ENCODE results near the gene SIGLEC12. TPM values are rescaled to one million over a fixed set of nuclear protein-coding genes. Genes with fewer than 3 reads are reported as not detected.

The SIGLEC12 gene
- total and polyA plus RNA-seq, 7 experiments from 2014 or later: 0.09 to 0.29 (median 0.24) TPM; not detected in 3

- ChIA-PET POLR2A (no interaction called here), CTCF (no interaction called here)
- Mint-ChIP-seq H3K4me1 (peaks cover 0 to 9% (median 0%) of the 10 kb centered on the region in 7 donors), H3K27ac (no peak overlapping the region), H3K36me3 (no peaks in the 10 kb centered on the region), H3K4me3 (no peak overlapping the region), H3K27me3 (peaks cover 14 to 46% (median 40%) of the 10 kb centered on the region in 5 donors), H3K9me3 (peaks cover 0 to 3% (median 0%) of the 10 kb centered on the region in 11 donors)
- Histone ChIP-seq H3K4me1 (ENCODE audit: control insufficient read depth in 2 of 2, insufficient read depth in 2 of 2, low read length in 2 of 2) (no peaks in the 10 kb centered on the region), H3K36me3 (ENCODE audit: control insufficient read depth in 2 of 3, insufficient read depth in 3 of 3, low read length in 3 of 3) (no peaks in the 10 kb centered on the region), H3K27me3 (ENCODE audit: control insufficient read depth in 2 of 2, insufficient read depth in 2 of 2, low read length in 2 of 2) (no peaks in the 10 kb centered on the region), H3K27ac (ENCODE audit: low read depth, low read length) (no peak overlapping the region), H3K4me3 (ENCODE audit: low read length) (no peak overlapping the region), H3K9me3 (ENCODE audit: control insufficient read depth in 2 of 3, low read length in 3 of 3) (no peaks in the 10 kb centered on the region)
- ATAC-seq (no peak), DNase-seq (no peak)
- intact Hi-C loops (cut with micrococcal nuclease): no loop called here
These were observed 24.3 kb downstream of the SIGLEC12 start for GRCh38 chr19:51477344-51477743.

DNA sequence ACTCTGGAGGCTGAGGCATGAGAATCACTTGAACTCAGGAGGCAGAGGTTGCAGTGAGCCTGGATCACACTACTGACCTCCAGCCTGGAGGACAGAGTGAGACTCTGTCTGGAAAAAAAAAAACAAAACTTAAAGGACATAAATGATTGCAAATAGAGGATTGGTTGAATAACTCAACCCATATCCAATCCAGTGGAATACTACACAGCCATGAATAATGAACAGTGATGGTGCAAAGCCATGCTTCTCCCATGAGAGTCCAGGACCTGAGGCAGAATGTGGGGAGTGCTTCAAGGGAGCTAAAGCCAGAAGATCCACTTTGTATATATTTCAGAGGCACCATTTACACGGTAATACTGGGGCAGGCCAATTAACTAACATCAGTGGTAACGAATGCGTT is 25.4 kb downstream of the SIGLEC12 start:
- CTCF ChIA-PET: interaction anchor here (0.6 to 0.8 kb wide), 2 partner anchors 51 to 227 kb away, joined by 3 read pairs; no protein-coding TSS in a partner anchor
- peaks cover 0 to 9% (median 0%) of the 10 kb centered on the region in 7 donors for H3K4me1 Mint-ChIP-seq
- no peak overlapping the region for H3K27ac ChIP-seq (ENCODE audit: low read depth, low read length)

DNA sequence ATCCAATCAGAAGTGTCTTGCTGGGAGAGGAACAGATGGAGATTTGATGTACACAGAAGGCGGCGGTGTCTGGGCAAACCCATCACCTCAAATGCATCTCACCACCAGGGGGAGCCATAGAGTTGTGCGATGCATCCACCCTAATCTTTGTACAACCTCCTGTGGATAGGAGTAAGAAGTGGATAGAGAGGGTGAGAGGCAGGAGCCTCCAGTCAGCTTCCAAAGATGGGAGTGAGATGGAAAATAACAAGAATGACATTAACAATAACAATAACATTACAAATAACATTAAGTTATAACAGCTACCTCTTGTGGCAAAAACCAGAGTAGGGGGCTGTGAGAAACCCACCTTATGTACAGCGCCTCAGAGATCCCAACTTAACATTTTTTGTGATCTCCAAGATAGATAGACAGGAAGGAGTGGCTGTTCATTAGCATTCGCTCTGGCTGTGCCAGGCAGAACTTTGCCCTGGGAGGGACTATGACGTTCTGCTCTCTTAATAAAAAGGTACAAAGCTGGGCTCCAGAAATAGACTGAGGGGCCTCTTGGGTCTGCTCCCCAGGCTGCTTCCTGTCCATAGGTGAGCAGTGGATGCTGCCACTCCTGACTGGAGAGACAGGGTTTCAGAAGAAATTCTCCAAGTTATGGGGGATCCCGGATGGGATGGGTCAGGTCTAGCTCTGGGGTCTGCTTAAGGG is 28.4 kb downstream of the SIGLEC12 start:
- H3K9me3 ChIP-seq (ENCODE audit: control insufficient read depth in 2 of 3, low read length in 3 of 3): no peaks in the 10 kb centered on the region
- ATAC-seq (peak; percentile 85), DNase-seq (peak; percentile 39 to 83 (median 59))
- no peaks in the 10 kb centered on the region for H3K4me1 ChIP-seq (ENCODE audit: control insufficient read depth in 2 of 2, insufficient read depth in 2 of 2, low read length in 2 of 2)
- no peak overlapping the region for H3K27ac ChIP-seq (ENCODE audit: low read depth, low read length)
- Mint-ChIP-seq H3K4me1 (peaks cover 0 to 7% (median 0%) of the 10 kb centered on the region in 7 donors), H3K36me3 (no peaks in the 10 kb centered on the region), H3K27ac (no peak overlapping the region), H3K27me3 (peaks cover 17 to 27% (median 20%) of the 10 kb centered on the region in 5 donors), H3K9me3 (peaks cover 0 to 3% (median 0%) of the 10 kb centered on the region in 11 donors), H3K4me3 (no peak overlapping the region)
- CTCF ChIA-PET: interaction anchor here (0.6 to 3.2 kb wide), 13 partner anchors 8 to 305 kb away, joined by 3 to 24 read pairs (median 4); no protein-coding TSS in a partner anchor
- POLR2A ChIA-PET: no interaction called here
- no peaks in the 10 kb centered on the region for H3K36me3 ChIP-seq (ENCODE audit: control insufficient read depth in 2 of 3, insufficient read depth in 3 of 3, low read length in 3 of 3)
- H3K4me3 ChIP-seq (ENCODE audit: low read length): no peak overlapping the region
- H3K27me3 ChIP-seq (ENCODE audit: control insufficient read depth in 2 of 2, insufficient read depth in 2 of 2, low read length in 2 of 2): no peaks in the 10 kb centered on the region
- intact Hi-C loops (cut with micrococcal nuclease): loop anchor here (1.0 to 5.0 kb wide), 8 partner anchors 32 to 305 kb away; no protein-coding TSS in a partner anchor

More for the DNA sequence above, 25.4 kb downstream of the SIGLEC12 start:
- H3K9me3 Mint-ChIP-seq: peaks cover 0 to 3% (median 0%) of the 10 kb centered on the region in 11 donors
- no peak overlapping the region for H3K27ac Mint-ChIP-seq
- no peak overlapping the region for H3K4me3 ChIP-seq (ENCODE audit: low read length)
- no peaks in the 10 kb centered on the region for H3K36me3 ChIP-seq (ENCODE audit: control insufficient read depth in 2 of 3, insufficient read depth in 3 of 3, low read length in 3 of 3)
- H3K4me1 ChIP-seq (ENCODE audit: control insufficient read depth in 2 of 2, insufficient read depth in 2 of 2, low read length in 2 of 2): no peaks in the 10 kb centered on the region
- POLR2A ChIA-PET: interaction anchor here (0.6 kb wide), 1 partner anchor 9 kb away, joined by 4 read pairs; no protein-coding TSS in a partner anchor
- no peak for ATAC-seq
- DNase-seq: no peak
- no peaks in the 10 kb centered on the region for H3K36me3 Mint-ChIP-seq
- H3K27me3 ChIP-seq (ENCODE audit: control insufficient read depth in 2 of 2, insufficient read depth in 2 of 2, low read length in 2 of 2): no peaks in the 10 kb centered on the region
- intact Hi-C loops (cut with micrococcal nuclease): no loop called here
- H3K4me3 Mint-ChIP-seq: no peak overlapping the region
- no peaks in the 10 kb centered on the region for H3K9me3 ChIP-seq (ENCODE audit: control insufficient read depth in 2 of 3, low read length in 3 of 3)
- peaks cover 14 to 43% (median 36%) of the 10 kb centered on the region in 5 donors for H3K27me3 Mint-ChIP-seq

DNA sequence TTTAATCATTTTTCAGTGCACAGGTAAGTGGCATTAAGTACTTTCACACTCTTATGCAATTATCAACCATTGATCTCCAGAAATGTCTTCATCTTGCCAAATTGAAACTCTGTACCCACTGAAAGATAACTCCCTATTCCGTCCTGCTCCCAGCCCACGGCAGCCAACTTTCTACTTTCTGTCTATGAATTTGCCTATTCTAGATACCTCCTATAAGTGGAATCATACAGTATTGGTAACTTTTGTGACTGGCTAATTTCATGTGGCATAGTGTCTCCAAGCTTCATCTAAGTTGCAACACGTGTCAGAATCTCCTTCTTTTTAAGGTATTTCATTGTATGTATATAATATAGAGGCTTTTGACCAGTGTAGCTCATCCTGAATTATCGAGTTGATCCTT is 29.0 kb downstream of the SIGLEC12 start:
- ChIA-PET CTCF (interaction anchor here (0.6 to 3.2 kb wide), 11 partner anchors 9 to 305 kb away, joined by 3 to 24 read pairs (median 4); no protein-coding TSS in a partner anchor), POLR2A (no interaction called here)
- H3K27me3 Mint-ChIP-seq: peaks cover 15 to 27% (median 24%) of the 10 kb centered on the region in 5 donors
- DNase-seq (no peak), ATAC-seq (no peak)
- no peaks in the 10 kb centered on the region for H3K36me3 ChIP-seq (ENCODE audit: control insufficient read depth in 2 of 3, insufficient read depth in 3 of 3, low read length in 3 of 3)
- no peak overlapping the region for H3K4me3 ChIP-seq (ENCODE audit: low read length)
- no peak overlapping the region for H3K27ac ChIP-seq (ENCODE audit: low read depth, low read length)
- no peak overlapping the region for H3K27ac Mint-ChIP-seq
- intact Hi-C loops (cut with micrococcal nuclease): loop anchor here (1.0 to 5.0 kb wide), 8 partner anchors 32 to 306 kb away; no protein-coding TSS in a partner anchor
- peaks cover 0 to 3% (median 0%) of the 10 kb centered on the region in 11 donors for H3K9me3 Mint-ChIP-seq
- H3K27me3 ChIP-seq (ENCODE audit: control insufficient read depth in 2 of 2, insufficient read depth in 2 of 2, low read length in 2 of 2): no peaks in the 10 kb centered on the region
- no peaks in the 10 kb centered on the region for H3K36me3 Mint-ChIP-seq
- H3K4me1 Mint-ChIP-seq: peaks cover 0 to 12% (median 0%) of the 10 kb centered on the region in 7 donors
- H3K9me3 ChIP-seq (ENCODE audit: control insufficient read depth in 2 of 3, low read length in 3 of 3): no peaks in the 10 kb centered on the region
- no peaks in the 10 kb centered on the region for H3K4me1 ChIP-seq (ENCODE audit: control insufficient read depth in 2 of 2, insufficient read depth in 2 of 2, low read length in 2 of 2)
- no peak overlapping the region for H3K4me3 Mint-ChIP-seq

- Histone ChIP-seq H3K27ac (ENCODE audit: low read depth, low read length) (no peak overlapping the region), H3K27me3 (ENCODE audit: control insufficient read depth in 2 of 2, insufficient read depth in 2 of 2, low read length in 2 of 2) (no peaks in the 10 kb centered on the region), H3K4me3 (ENCODE audit: low read length) (no peak overlapping the region), H3K4me1 (ENCODE audit: control insufficient read depth in 2 of 2, insufficient read depth in 2 of 2, low read length in 2 of 2) (no peaks in the 10 kb centered on the region), H3K9me3 (ENCODE audit: control insufficient read depth in 2 of 3, low read length in 3 of 3) (no peaks in the 10 kb centered on the region), H3K36me3 (ENCODE audit: control insufficient read depth in 2 of 3, insufficient read depth in 3 of 3, low read length in 3 of 3) (no peaks in the 10 kb centered on the region)
- H3K36me3 Mint-ChIP-seq: no peaks in the 10 kb centered on the region
- peaks cover 0 to 3% (median 0%) of the 10 kb centered on the region in 11 donors for H3K9me3 Mint-ChIP-seq
- ChIA-PET CTCF (interaction anchor here (0.8 to 1.4 kb wide), 5 partner anchors 10 to 186 kb away, joined by 3 to 8 read pairs (median 3); partner anchors contain the start of gene SIGLEC10), POLR2A (no interaction called here)
- peaks cover 13 to 33% (median 24%) of the 10 kb centered on the region in 5 donors for H3K27me3 Mint-ChIP-seq
- H3K4me1 Mint-ChIP-seq: peaks cover 0 to 19% (median 0%) of the 10 kb centered on the region in 7 donors
- ATAC-seq (no peak), DNase-seq (no peak)
- H3K27ac Mint-ChIP-seq: no peak overlapping the region
- H3K4me3 Mint-ChIP-seq: no peak overlapping the region
- intact Hi-C loops (cut with micrococcal nuclease): loop anchor here in 1 of 2 donors (5.0 kb wide), 1 partner anchor 166 kb away; no protein-coding TSS in a partner anchor
These were observed 30.1 kb downstream of the SIGLEC12 start for GRCh38 chr19:51471527-51471926.

DNA sequence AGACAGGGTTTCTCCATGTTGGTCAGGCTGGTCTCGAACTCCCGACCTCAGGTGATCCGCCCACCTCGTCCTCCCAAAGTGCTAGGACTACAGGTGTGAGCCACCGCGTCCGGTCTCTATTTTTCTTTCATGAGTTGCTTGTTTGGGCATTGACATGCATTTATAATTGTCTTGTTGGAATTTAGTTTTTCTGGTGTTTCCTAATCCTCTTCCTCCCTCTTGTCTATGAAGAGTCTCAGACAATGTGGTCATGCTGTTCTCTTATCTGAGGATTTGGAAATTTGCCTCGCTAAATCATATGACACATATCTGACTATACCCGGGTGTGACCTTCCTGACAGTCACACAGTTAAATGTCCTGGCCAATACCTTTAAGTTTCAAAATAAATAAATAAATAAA is 30.6 kb downstream of the SIGLEC12 start:
- no peaks in the 10 kb centered on the region for H3K36me3 ChIP-seq (ENCODE audit: control insufficient read depth in 2 of 3, insufficient read depth in 3 of 3, low read length in 3 of 3)
- DNase-seq: no peak
- H3K9me3 Mint-ChIP-seq: no peaks in the 10 kb centered on the region
- ATAC-seq: no peak
- H3K4me1 Mint-ChIP-seq: peaks cover 0 to 19% (median 0%) of the 10 kb centered on the region in 7 donors
- H3K4me3 Mint-ChIP-seq: no peak overlapping the region
- no peaks in the 10 kb centered on the region for H3K27me3 ChIP-seq (ENCODE audit: control insufficient read depth in 2 of 2, insufficient read depth in 2 of 2, low read length in 2 of 2)
- ChIA-PET CTCF (interaction anchor here (1.2 to 1.4 kb wide), 3 partner anchors 9 to 54 kb away, joined by 3 to 8 read pairs (median 3); partner anchors contain the start of gene SIGLEC10), POLR2A (no interaction called here)
- H3K9me3 ChIP-seq (ENCODE audit: control insufficient read depth in 2 of 3, low read length in 3 of 3): no peaks in the 10 kb centered on the region
- no peaks in the 10 kb centered on the region for H3K36me3 Mint-ChIP-seq
- intact Hi-C loops (cut with micrococcal nuclease): loop anchor here in 1 of 2 donors (5.0 kb wide), 1 partner anchor 166 kb away; no protein-coding TSS in a partner anchor
- no peaks in the 10 kb centered on the region for H3K4me1 ChIP-seq (ENCODE audit: control insufficient read depth in 2 of 2, insufficient read depth in 2 of 2, low read length in 2 of 2)
- peaks cover 13 to 37% (median 21%) of the 10 kb centered on the region in 5 donors for H3K27me3 Mint-ChIP-seq
- H3K27ac Mint-ChIP-seq: no peak overlapping the region
- H3K27ac ChIP-seq (ENCODE audit: low read depth, low read length): no peak overlapping the region
- H3K4me3 ChIP-seq (ENCODE audit: low read length): no peak overlapping the region
